HCT116 (cell line): ENCODE results near the gene RNF31. TPM values are rescaled to one million over a fixed set of nuclear protein-coding genes. Genes with fewer than 3 reads are reported as not detected.

Source experiments
- ATAC-seq: fragments of 200-7000 bp; cut with Tn5 transposase; 2 replicates; pipeline ENCODE4 v1.9.1; 2020; ENCODE audit warnings: mild to moderate bottlenecking, moderate library complexity
- BruUV-seq: library from RNA; stranded (reverse); fragments of 400-500 nt; replicated peaks from 2 replicates; lab custom pipeline; 2021; lab: Mats Ljungman, UMichigan
- CTCF ChIA-PET: fragments of 300-600 bp; sonication (Branson Sonifier 250); formaldehyde crosslinking; loops from one replicate; lab custom pipeline; 2021; ENCODE audit warnings: antibody characterized with exemption; lab: Charles Lee
- POLR2A ChIA-PET: fragments of 300-600, 350-600 bp; sonication (Branson Sonifier 250); formaldehyde crosslinking; loops from one replicate; lab custom pipeline; 2021; ENCODE audit warnings: antibody characterized with exemption; lab: Charles Lee
- RAD21 ChIA-PET, 2 experiments: fragments of 300-600 bp; sonication (Branson Sonifier 250); formaldehyde crosslinking; loops; one replicate each; lab custom pipeline; 2023; ENCODE audit warnings: low total read pairs in 2 of 2; ENCODE audit not compliant: uncharacterized antibody in 2 of 2, unreplicated experiment in 2 of 2, low non-redundant PET in 1 of 2; lab: Charles Lee
- DNase-seq: peaks from one replicate; pipeline ENCODE4 v3.0.0-alpha.2; 2010; ENCODE audit warnings: low read depth, low spot score
- H2AFZ ChIP-seq: fragments of 200-600 bp; shearing (Covaris generic), sonication (generic); 2 replicates; pipeline ENCODE4 v1.6.1; 2017; ENCODE audit warnings: low read depth, mixed run types, mixed read lengths, antibody characterized with exemption, low read length; ENCODE audit not compliant: poor library complexity, severe bottlenecking
- H3K27ac ChIP-seq: 2 replicates; pipeline ENCODE4 v1.5.1; 2012; ENCODE audit warnings: low read depth, low read length
- H3K27me3 ChIP-seq: fragments of 200-600 bp; sonication (generic); 2 replicates; pipeline ENCODE4 v1.6.1; 2016; ENCODE audit warnings: mixed run types, low read length, mixed read lengths; ENCODE audit not compliant: insufficient read depth
- H3K36me3 ChIP-seq, 2 experiments: fragments of 200-500 bp in 1 of 2; fragments of 200-600 bp in 1 of 2; sonication (Bioruptor generic) in 1 of 2; sonication (generic) in 1 of 2; 2 replicates each; pipeline versions ENCODE4 v1.5.1 to v1.6.1; 2014 to 2016; ENCODE audit warnings: low read length in 2 of 2, inconsistent platforms in 1 of 2, mixed read lengths in 1 of 2, mixed run types in 1 of 2; ENCODE audit not compliant: insufficient read depth in 2 of 2, control insufficient read depth in 1 of 2
- H3K4me1 ChIP-seq, 2 experiments: fragments of 200-600 bp in 1 of 2; sonication (generic) in 1 of 2; 2 replicates each; pipeline versions ENCODE4 v1.5.1 to v1.6.1; 2012 to 2017; ENCODE audit warnings: low read length in 2 of 2, inconsistent platforms in 1 of 2, mild to moderate bottlenecking in 1 of 2, mixed read lengths in 1 of 2, mixed run types in 1 of 2, moderate library complexity in 1 of 2; ENCODE audit not compliant: insufficient read depth in 2 of 2, control insufficient read depth in 1 of 2
- H3K4me2 ChIP-seq: fragments of 200-600 bp; sonication (generic); 2 replicates; pipeline ENCODE4 v1.6.1; 2017; ENCODE audit warnings: mixed run types, low read length, mixed read lengths
- H3K4me3 ChIP-seq, 2 experiments: fragments of 200-600 bp in 1 of 2; sonication (generic) in 1 of 2; replicated peaks in 1 of 2; 2 replicates each; pipeline ENCODE4 v1.5.1; 2011 to 2016; ENCODE audit warnings: low read length in 2 of 2, control low read depth in 1 of 2, low read depth in 1 of 2, mild to moderate bottlenecking in 1 of 2, mixed read lengths in 1 of 2, mixed run types in 1 of 2
- H3K79me2 ChIP-seq: fragments of 200-600 bp; sonication (generic); 2 replicates; pipeline ENCODE4 v1.6.1; 2017; ENCODE audit warnings: mild to moderate bottlenecking, mixed run types, low read length, moderate library complexity, mixed read lengths; ENCODE audit not compliant: insufficient read depth
- H3K9ac ChIP-seq: fragments of 200-600 bp; sonication (generic); 2 replicates; pipeline ENCODE4 v1.6.1; 2016; ENCODE audit warnings: low read length, mixed read lengths
- H3K9me2 ChIP-seq: fragments of 200-600 bp; sonication (generic), shearing (Covaris generic); 2 replicates; pipeline ENCODE4 v1.6.1; 2017; ENCODE audit warnings: mixed run types, mild to moderate bottlenecking, moderate library complexity; ENCODE audit not compliant: insufficient read depth
- H3K9me3 ChIP-seq, 2 experiments: fragments of 200-500 bp in 1 of 2; fragments of 200-600 bp in 1 of 2; sonication (Bioruptor generic) in 1 of 2; sonication (generic) in 1 of 2; 2 replicates each; pipeline ENCODE4 v1.6.1; 2014 to 2017; ENCODE audit warnings: low read length in 2 of 2, mixed read lengths in 2 of 2, inconsistent platforms in 1 of 2, low read depth in 1 of 2, mild to moderate bottlenecking in 1 of 2, mixed run types in 1 of 2, moderate library complexity in 1 of 2; ENCODE audit not compliant: control insufficient read depth in 1 of 2, insufficient read depth in 1 of 2
- H4K20me1 ChIP-seq: fragments of 200-600 bp; sonication (generic), shearing (Covaris generic); 2 replicates; pipeline ENCODE4 v1.6.1; 2017; ENCODE audit warnings: mixed run types, mild to moderate bottlenecking, moderate library complexity; ENCODE audit not compliant: insufficient read depth
- ATF3 ChIP-seq: IDR thresholded peaks from 2 replicates; pipeline ENCODE4 v1.6.1; 2012
- CEBPB ChIP-seq: IDR thresholded peaks from 2 replicates; pipeline ENCODE4 v1.6.1; 2012; ENCODE audit warnings: low read depth
- CTCF ChIP-seq, 3 experiments: fragments of 200-600 bp in 1 of 3; sonication (generic) in 1 of 3; IDR thresholded peaks in 2 of 3; conservative IDR thresholded peaks in 1 of 3; 2 replicates each; pipeline ENCODE4 v1.5.1; 2012 to 2017; ENCODE audit warnings: low read depth in 2 of 3, low read length in 2 of 3, antibody characterized with exemption in 1 of 3, borderline replicate concordance in 1 of 3, control low read depth in 1 of 3, mild to moderate bottlenecking in 1 of 3, mixed read lengths in 1 of 3, mixed run types in 1 of 3, moderate library complexity in 1 of 3; ENCODE audit not compliant: insufficient read depth in 1 of 3
- ELF1 ChIP-seq: IDR thresholded peaks from 2 replicates; pipeline ENCODE4 v1.6.1; 2012; ENCODE audit warnings: low read depth, borderline replicate concordance
- EZH2phosphoT487 ChIP-seq: fragments of 200-600 bp; IDR thresholded peaks from 2 replicates; pipeline ENCODE4 v1.6.1; 2018; ENCODE audit warnings: antibody characterized with exemption, borderline replicate concordance
- JUND ChIP-seq: IDR thresholded peaks from 2 replicates; pipeline ENCODE4 v1.6.1; 2012
- MAX ChIP-seq: IDR thresholded peaks from 2 replicates; pipeline ENCODE4 v1.6.1; 2012
- REST ChIP-seq: IDR thresholded peaks from 2 replicates; pipeline ENCODE4 v1.6.1; 2012; ENCODE audit warnings: low read depth
- SIN3A ChIP-seq: IDR thresholded peaks from 2 replicates; pipeline ENCODE4 v1.6.1; 2012; ENCODE audit warnings: low read depth
- SP1 ChIP-seq: IDR thresholded peaks from 2 replicates; pipeline ENCODE4 v1.6.1; 2012; ENCODE audit warnings: low read depth
- SRF ChIP-seq: IDR thresholded peaks from 2 replicates; pipeline ENCODE4 v1.6.1; 2012; ENCODE audit warnings: low read depth
- YY1 ChIP-seq: IDR thresholded peaks from 2 replicates; pipeline ENCODE4 v1.6.1; 2011; ENCODE audit warnings: low read length, low read depth, moderate library complexity, mild to moderate bottlenecking; ENCODE audit not compliant: insufficient replicate concordance; ENCODE audit errors: extremely low read depth
- ZBTB33 ChIP-seq: IDR thresholded peaks from 2 replicates; pipeline ENCODE4 v1.6.1; 2011; ENCODE audit warnings: mild to moderate bottlenecking, low read length, moderate library complexity; ENCODE audit not compliant: insufficient replicate concordance; ENCODE audit errors: extremely low read depth
- ZNF274 ChIP-seq: fragments of 200-500 bp; sonication (Bioruptor generic); IDR thresholded peaks from 2 replicates; pipeline ENCODE4 v1.6.1; 2014; ENCODE audit warnings: mild to moderate bottlenecking, low read depth, low read length, inconsistent platforms
- intact Hi-C: fragments of 100-400 bp; cut with micrococcal nuclease; formaldehyde crosslinking; loops from 2 replicates; pipeline ENCODE4 v1.10.0; 2022
- total RNA-seq: library from RNA; stranded (reverse); gene quantifications from one replicate; pipeline ENCODE4 v1.2.1, GENCODE V29; 2021; ENCODE audit not compliant: unreplicated experiment

Gene RNF31
- total RNA-seq, 1 experiment from 2014 or later = 78.0 TPM

GRCh38 chr14:24145690-24146452 is 1.4 kb upstream of the RNF31 start (continued):
- TF ChIP-seq ZNF274 (no peak), ELF1 (no peak), SP1 (no peak), YY1 (no peak), ZBTB33 (no peak)

GRCh38 chr14:24146453-24146977 is 783 bp upstream of the RNF31 start, which contains the start of gene PSME2:
Gene PSME2, minus strand, starts transcription at chr14:24146610. Its CDS starts 29 bp downstream, at chr14:24146581.
- H3K4me1 ChIP-seq = peaks cover 19 to 27% of the 10 kb centered on the region in 2 experiments
- ChIA-PET CTCF (interaction anchor here (0.6 to 3.9 kb wide), 13 partner anchors 9 to 285 kb away, joined by 3 to 19 read pairs (median 3); partner anchors contain the start of genes CIDEB, DCAF11, IRF9 and NRL), RAD21 (interaction anchor here (0.6 to 1.2 kb wide), 3 partner anchors 11 to 37 kb away, joined by 3 to 4 read pairs (median 4); partner anchors contain the start of genes IRF9 (in 1 of the 2) and PSME1 (in 1 of the 2)), POLR2A (interaction anchor here (0.7 to 2.3 kb wide), 14 partner anchors 9 to 285 kb away, joined by 3 to 24 read pairs (median 4); partner anchors contain the start of genes DCAF11, IPO4, IRF9 and NRL)
- H3K36me3 ChIP-seq = peaks cover 29 to 32% of the 10 kb centered on the region in 2 experiments; a peak in 3 of 4 replicates
- no peaks in the 10 kb centered on the region for H3K27me3 ChIP-seq
- no peak within 1 kb of the TSS for H2AFZ ChIP-seq
- DNase-seq (peak; percentile 94), ATAC-seq (peak; percentile 83)
- intact Hi-C loops = loop anchor here (1.0 kb wide), 1 partner anchor 32 kb away; the partner anchor contains the start of genes DCAF11 and NRL
- peak within 1 kb of the TSS; percentile 86 for H3K9ac ChIP-seq
- peak within 1 kb of the TSS; percentile 97 to 99 for H3K4me3 ChIP-seq
- no TSS peak for BruUV-seq
- H3K9me2 ChIP-seq = no peaks in the 10 kb centered on the region
- H3K79me2 ChIP-seq = peaks cover 54% of the 10 kb centered on the region
- H3K9me3 ChIP-seq = no peaks in the 10 kb centered on the region
- peak within 1 kb of the TSS; percentile 92 for H3K4me2 ChIP-seq
- no peaks in the 10 kb centered on the region for H4K20me1 ChIP-seq
- H3K27ac ChIP-seq = peak within 1 kb of the TSS; percentile 95
- TF ChIP-seq ATF3 = no peak
- no peak for TF ChIP-seq ZNF274
- no peak for TF ChIP-seq CEBPB
- no peak for TF ChIP-seq EZH2phosphoT487
- TF ChIP-seq MAX = no peak
- TF ChIP-seq CTCF (IDR thresholded peaks at IDR 0.05 in 2 of 3, conservative IDR thresholded peaks at IDR 0.05 in 1 of 3; ENCODE audit: borderline replicate concordance in 1 of 3, insufficient read depth in 1 of 3, low read depth in 2 of 3, low read length in 2 of 3) = no peak
- TF ChIP-seq REST = no peak
- TF ChIP-seq SRF = no peak
- no peak for TF ChIP-seq JUND
- no peak for TF ChIP-seq SIN3A
- no peak for TF ChIP-seq ELF1
